NOMO-1 treated with dmso at 0.1 percent for 144 hours (cell line): ENCODE measurements around the gene MYL6.
A peak's percentile ranks its signal among the peaks of the same experiment; 100 is the strongest.
"Not testable (repeated sequence)": the region's sequence is repeated elsewhere in the genome, so short reads cannot be mapped to it uniquely, and the experiment has no call there.

Source experiments
- DNase-seq: peaks from one replicate; lab custom pipeline; 2025; ENCODE audit not compliant: unreplicated experiment; lab: John Stamatoyannopoulos, UW

MYL6 gene

GRCh38 chr12:56189099-56189917 lies 31.1 kb downstream of the MYL6 start, which contains the start of gene SMARCC2:
Gene SMARCC2 (minus strand): TSS chr12:56189483. CDS start chr12:56189461, 22 bp downstream.
- DNase-seq, result peak; percentile 77

GRCh38 chr12:56189918-56190694 lies 31.9 kb downstream of the MYL6 start:
- DNase-seq, result peak; percentile 52

GRCh38 chr12:56190695-56191155 lies 32.6 kb downstream of the MYL6 start:
- no peak for DNase-seq

GRCh38 chr12:56192582-56192981 lies 34.4 kb downstream of the MYL6 start:
- DNase-seq, result no peak

GRCh38 chr12:56193025-56193578 lies 34.9 kb downstream of the MYL6 start:
- peak; percentile 54 for DNase-seq

GRCh38 chr12:56196818-56197550 lies 38.8 kb downstream of the MYL6 start:
- not testable (repeated sequence) for DNase-seq

GRCh38 chr12:56197921-56198635 lies 39.9 kb downstream of the MYL6 start:
- DNase-seq, result no peak

GRCh38 chr12:56198836-56199235 lies 40.7 kb downstream of the MYL6 start:
- no peak for DNase-seq

GRCh38 chr12:56202366-56202765 lies 44.2 kb downstream of the MYL6 start:
- no peak for DNase-seq

- no peak for DNase-seq
Observed at GRCh38 chr12:56202838-56203237, 44.7 kb downstream of the MYL6 start.

GRCh38 chr12:56204275-56204674 lies 46.1 kb downstream of the MYL6 start:
- DNase-seq, result no peak

- no peak for DNase-seq
Observed at GRCh38 chr12:56205445-56205844, 47.3 kb downstream of the MYL6 start.

GRCh38 chr12:56206452-56207166 lies 48.5 kb downstream of the MYL6 start:
- no peak for DNase-seq

GRCh38 chr12:56208006-56208405 lies 49.8 kb downstream of the MYL6 start:
- no peak for DNase-seq
